ENCODE results near the gene OR10AD1. TPM values are rescaled to one million over a fixed set of nuclear protein-coding genes. Genes with fewer than 3 reads are reported as not detected.
A peak's percentile ranks its signal among the peaks of the same experiment; 100 is the strongest.

OR10AD1 gene
- total and polyA plus RNA-seq, 9 of the 15 experiments (the other 6 are each of a cell fraction or from before 2014, with no cell fraction given): not detected

- TF ChIP-seq, protein P1, sequence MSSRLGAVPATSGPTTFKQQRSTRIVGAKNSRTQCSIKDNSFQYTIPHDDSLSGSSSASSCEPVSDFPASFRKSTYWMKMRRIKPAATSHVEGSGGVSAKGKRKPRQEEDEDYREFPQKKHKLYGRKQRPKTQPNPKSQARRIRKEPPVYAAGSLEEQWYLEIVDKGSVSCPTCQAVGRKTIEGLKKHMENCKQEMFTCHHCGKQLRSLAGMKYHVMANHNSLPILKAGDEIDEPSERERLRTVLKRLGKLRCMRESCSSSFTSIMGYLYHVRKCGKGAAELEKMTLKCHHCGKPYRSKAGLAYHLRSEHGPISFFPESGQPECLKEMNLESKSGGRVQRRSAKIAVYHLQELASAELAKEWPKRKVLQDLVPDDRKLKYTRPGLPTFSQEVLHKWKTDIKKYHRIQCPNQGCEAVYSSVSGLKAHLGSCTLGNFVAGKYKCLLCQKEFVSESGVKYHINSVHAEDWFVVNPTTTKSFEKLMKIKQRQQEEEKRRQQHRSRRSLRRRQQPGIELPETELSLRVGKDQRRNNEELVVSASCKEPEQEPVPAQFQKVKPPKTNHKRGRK (tag; IDR thresholded peaks at IDR 0.05): no peak
- no peak for TF ChIP-seq PRPF4 (IDR thresholded peaks at IDR 0.05; ENCODE audit: insufficient read depth, low read depth, low read length, poor library complexity, severe bottlenecking)
- TF ChIP-seq LARP7 (IDR thresholded peaks at IDR 0.05): no peak
- 0 out of 4 replicates have a peak, but pooled peaks of 1 of the 2 experiments have one; percentile 5 for TF ChIP-seq RAD21 (CRISPR knock-in tag; conservative IDR thresholded peaks at IDR 0.05 in 1 of 2, IDR thresholded peaks at IDR 0.05 in 1 of 2)
- no peak for TF ChIP-seq FOXM1 (IDR thresholded peaks at IDR 0.05; ENCODE audit: low read depth)
- TF ChIP-seq FOXM1 (CRISPR knock-in tag; IDR thresholded peaks at IDR 0.05; ENCODE audit: low read depth): 0 out of 2 replicates have a peak, but pooled peaks have one; percentile 31
- peak; percentile 88 for TF ChIP-seq XRCC5 (IDR thresholded peaks at IDR 0.05; ENCODE audit: low read depth, low read length)
- TF ChIP-seq TBL1XR1 (IDR thresholded peaks at IDR 0.05; ENCODE audit: low read length in 2 of 2): no peak
- TF ChIP-seq TAF9B (IDR thresholded peaks at IDR 0.05; ENCODE audit: partially characterized antibody): peak; percentile 87
- TF ChIP-seq FUS (optimal IDR thresholded peaks at IDR 0.05; ENCODE audit: low read depth, low read length): no peak
- no peak for TF ChIP-seq TCFL5 (CRISPR knock-in tag; conservative IDR thresholded peaks at IDR 0.05)
- TF ChIP-seq, protein P2, sequence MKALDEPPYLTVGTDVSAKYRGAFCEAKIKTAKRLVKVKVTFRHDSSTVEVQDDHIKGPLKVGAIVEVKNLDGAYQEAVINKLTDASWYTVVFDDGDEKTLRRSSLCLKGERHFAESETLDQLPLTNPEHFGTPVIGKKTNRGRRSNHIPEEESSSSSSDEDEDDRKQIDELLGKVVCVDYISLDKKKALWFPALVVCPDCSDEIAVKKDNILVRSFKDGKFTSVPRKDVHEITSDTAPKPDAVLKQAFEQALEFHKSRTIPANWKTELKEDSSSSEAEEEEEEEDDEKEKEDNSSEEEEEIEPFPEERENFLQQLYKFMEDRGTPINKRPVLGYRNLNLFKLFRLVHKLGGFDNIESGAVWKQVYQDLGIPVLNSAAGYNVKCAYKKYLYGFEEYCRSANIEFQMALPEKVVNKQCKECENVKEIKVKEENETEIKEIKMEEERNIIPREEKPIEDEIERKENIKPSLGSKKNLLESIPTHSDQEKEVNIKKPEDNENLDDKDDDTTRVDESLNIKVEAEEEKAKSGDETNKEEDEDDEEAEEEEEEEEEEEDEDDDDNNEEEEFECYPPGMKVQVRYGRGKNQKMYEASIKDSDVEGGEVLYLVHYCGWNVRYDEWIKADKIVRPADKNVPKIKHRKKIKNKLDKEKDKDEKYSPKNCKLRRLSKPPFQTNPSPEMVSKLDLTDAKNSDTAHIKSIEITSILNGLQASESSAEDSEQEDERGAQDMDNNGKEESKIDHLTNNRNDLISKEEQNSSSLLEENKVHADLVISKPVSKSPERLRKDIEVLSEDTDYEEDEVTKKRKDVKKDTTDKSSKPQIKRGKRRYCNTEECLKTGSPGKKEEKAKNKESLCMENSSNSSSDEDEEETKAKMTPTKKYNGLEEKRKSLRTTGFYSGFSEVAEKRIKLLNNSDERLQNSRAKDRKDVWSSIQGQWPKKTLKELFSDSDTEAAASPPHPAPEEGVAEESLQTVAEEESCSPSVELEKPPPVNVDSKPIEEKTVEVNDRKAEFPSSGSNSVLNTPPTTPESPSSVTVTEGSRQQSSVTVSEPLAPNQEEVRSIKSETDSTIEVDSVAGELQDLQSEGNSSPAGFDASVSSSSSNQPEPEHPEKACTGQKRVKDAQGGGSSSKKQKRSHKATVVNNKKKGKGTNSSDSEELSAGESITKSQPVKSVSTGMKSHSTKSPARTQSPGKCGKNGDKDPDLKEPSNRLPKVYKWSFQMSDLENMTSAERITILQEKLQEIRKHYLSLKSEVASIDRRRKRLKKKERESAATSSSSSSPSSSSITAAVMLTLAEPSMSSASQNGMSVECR (CRISPR knock-in tag; IDR thresholded peaks at IDR 0.05): no peak
- TF ChIP-seq, protein P3, sequence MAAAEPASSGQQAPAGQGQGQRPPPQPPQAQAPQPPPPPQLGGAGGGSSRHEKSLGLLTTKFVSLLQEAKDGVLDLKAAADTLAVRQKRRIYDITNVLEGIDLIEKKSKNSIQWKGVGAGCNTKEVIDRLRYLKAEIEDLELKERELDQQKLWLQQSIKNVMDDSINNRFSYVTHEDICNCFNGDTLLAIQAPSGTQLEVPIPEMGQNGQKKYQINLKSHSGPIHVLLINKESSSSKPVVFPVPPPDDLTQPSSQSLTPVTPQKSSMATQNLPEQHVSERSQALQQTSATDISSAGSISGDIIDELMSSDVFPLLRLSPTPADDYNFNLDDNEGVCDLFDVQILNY (CRISPR knock-in tag; IDR thresholded peaks at IDR 0.05): 0 out of 2 replicates have a peak, but pooled peaks have one; percentile 44
- TF ChIP-seq ZEB2 (IDR thresholded peaks at IDR 0.05): no peak
These were observed 5.0 kb downstream of the OR10AD1 start (continued) for GRCh38 chr12:48197971-48198671.

Measured in K562 (cell line).